HG03097 (cell line): ENCODE data around the gene TNFSF11.

Experiments
- ATAC-seq: cut with Tn5 transposase; IDR thresholded peaks from one replicate; pipeline ENCODE4 v1.9.1; 2021; ENCODE audit not compliant: unreplicated experiment, low FRiP score

Gene TNFSF11

GRCh38 chr13:42607546-42607945 lies 33.6 kb downstream of the TNFSF11 start:
- no peak for ATAC-seq

- no peak for ATAC-seq
Measured at GRCh38 chr13:42610649-42611048, 36.7 kb downstream of the TNFSF11 start.

- no peak for ATAC-seq
Measured at GRCh38 chr13:42611086-42611779, 37.3 kb downstream of the TNFSF11 start.

- no peak for ATAC-seq
Measured at GRCh38 chr13:42612021-42612765, 38.2 kb downstream of the TNFSF11 start.

GRCh38 chr13:42614436-42615035 lies 40.6 kb downstream of the TNFSF11 start:
- ATAC-seq: no peak

GRCh38 chr13:42615691-42616090 lies 41.7 kb downstream of the TNFSF11 start:
- ATAC-seq: no peak

GRCh38 chr13:42617221-42617620 lies 43.3 kb downstream of the TNFSF11 start:
- ATAC-seq: no peak

GRCh38 chr13:42623916-42624315 lies 50.0 kb downstream of the TNFSF11 start:
- ATAC-seq: no peak

GRCh38 chr13:42625611-42626010 lies 51.7 kb downstream of the TNFSF11 start:
- no peak for ATAC-seq

- ATAC-seq: no peak
Measured at GRCh38 chr13:42626176-42626860, 52.4 kb downstream of the TNFSF11 start.

GRCh38 chr13:42628666-42629065 lies 54.7 kb downstream of the TNFSF11 start:
- no peak for ATAC-seq

- ATAC-seq: no peak
Measured at GRCh38 chr13:42631181-42631580, 57.2 kb downstream of the TNFSF11 start.

- no peak for ATAC-seq
Measured at GRCh38 chr13:42633495-42633894, 59.5 kb downstream of the TNFSF11 start.

GRCh38 chr13:42638101-42638500 lies 64.1 kb downstream of the TNFSF11 start:
- ATAC-seq: no peak

GRCh38 chr13:42638886-42639285 lies 64.9 kb downstream of the TNFSF11 start:
- no peak for ATAC-seq

GRCh38 chr13:42643076-42643475 lies 69.1 kb downstream of the TNFSF11 start:
- ATAC-seq: no peak

GRCh38 chr13:42644841-42645240 lies 70.9 kb downstream of the TNFSF11 start:
- ATAC-seq: no peak

- no peak for ATAC-seq
Measured at GRCh38 chr13:42645717-42646116, 71.8 kb downstream of the TNFSF11 start.

- ATAC-seq: no peak
Measured at GRCh38 chr13:42649141-42649540, 75.2 kb downstream of the TNFSF11 start.

- ATAC-seq: no peak
Measured at GRCh38 chr13:42649831-42650230, 75.9 kb downstream of the TNFSF11 start.

- no peak for ATAC-seq
Measured at GRCh38 chr13:42650506-42650905, 76.6 kb downstream of the TNFSF11 start.
